Nephron progenitor cell (in vitro differentiated cells): ENCODE measurements around the gene UBE3C.

Source experiments
- DNase-seq: peaks from one replicate; pipeline ENCODE4 v3.0.0; 2021
- H3K27ac Mint-ChIP-seq: 2 replicates; pipeline ENCODE4 v1.8.0; 2021; ENCODE audit warnings: mild to moderate bottlenecking, moderate library complexity, mixed read lengths
- H3K27me3 Mint-ChIP-seq: 2 replicates; pipeline ENCODE4 v1.8.0; 2021; ENCODE audit warnings: mild to moderate bottlenecking, low read depth, mixed read lengths; ENCODE audit not compliant: poor library complexity
- H3K36me3 Mint-ChIP-seq: 2 replicates; pipeline ENCODE4 v1.8.0; 2021; ENCODE audit warnings: low read depth, mixed read lengths
- H3K4me1 Mint-ChIP-seq: 2 replicates; pipeline ENCODE4 v1.8.0; 2021; ENCODE audit warnings: mixed read lengths
- H3K4me3 Mint-ChIP-seq: 2 replicates; pipeline ENCODE4 v1.8.0; 2021; ENCODE audit warnings: mild to moderate bottlenecking, moderate library complexity, mixed read lengths
- H3K9me3 Mint-ChIP-seq: 2 replicates; pipeline ENCODE4 v1.8.0; 2021; ENCODE audit warnings: mild to moderate bottlenecking, moderate library complexity, mixed read lengths
- TF ChIP-seq, protein P1 (sequence below): fragments of 200-600 bp; sonication (generic); IDR thresholded peaks from 2 replicates; pipeline ENCODE4 v1.5.0; 2021; ENCODE audit warnings: antibody characterized with exemption

UBE3C gene

DNA sequence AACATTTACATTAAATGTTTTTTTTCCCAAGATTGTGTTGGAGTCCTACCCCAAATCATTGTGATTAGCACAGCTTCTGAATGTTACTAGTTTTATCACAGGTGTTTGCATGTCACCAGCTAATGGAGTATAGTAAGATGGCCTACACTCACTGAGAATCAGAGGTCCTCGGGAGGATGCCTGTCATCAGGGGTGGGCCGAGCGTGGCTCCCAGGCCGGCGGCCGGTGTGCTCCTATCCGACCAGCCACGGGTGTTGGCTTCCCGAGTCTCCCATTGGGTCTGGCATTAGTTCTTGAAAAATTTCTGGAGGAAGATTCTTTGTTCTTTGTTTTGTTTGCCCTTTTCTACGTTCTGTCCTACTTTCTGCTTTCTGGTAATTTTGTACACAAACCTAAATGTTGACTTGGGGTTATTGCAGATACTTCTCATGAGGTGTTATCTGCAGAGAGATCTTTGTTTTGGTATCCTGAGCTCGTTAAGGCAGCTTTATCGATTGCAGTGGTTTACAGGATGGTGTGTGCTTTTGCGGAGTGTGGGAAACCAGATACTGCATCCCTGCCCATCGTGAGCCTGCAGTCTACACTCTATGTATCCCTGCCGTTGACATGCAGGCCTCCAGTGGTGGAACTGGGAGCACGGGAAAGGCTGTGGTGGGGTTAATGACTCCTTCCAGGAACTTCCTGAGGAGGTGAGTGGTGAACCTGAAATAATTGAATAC is 130.8 kb downstream of the UBE3C start:
- H3K9me3 Mint-ChIP-seq, result no peaks in the 10 kb centered on the region
- peaks cover 26% of the 10 kb centered on the region for H3K4me1 Mint-ChIP-seq
- H3K27ac Mint-ChIP-seq, result no peak overlapping the region
- no peak for DNase-seq
- no peaks in the 10 kb centered on the region for H3K27me3 Mint-ChIP-seq
- TF ChIP-seq, protein P1, sequence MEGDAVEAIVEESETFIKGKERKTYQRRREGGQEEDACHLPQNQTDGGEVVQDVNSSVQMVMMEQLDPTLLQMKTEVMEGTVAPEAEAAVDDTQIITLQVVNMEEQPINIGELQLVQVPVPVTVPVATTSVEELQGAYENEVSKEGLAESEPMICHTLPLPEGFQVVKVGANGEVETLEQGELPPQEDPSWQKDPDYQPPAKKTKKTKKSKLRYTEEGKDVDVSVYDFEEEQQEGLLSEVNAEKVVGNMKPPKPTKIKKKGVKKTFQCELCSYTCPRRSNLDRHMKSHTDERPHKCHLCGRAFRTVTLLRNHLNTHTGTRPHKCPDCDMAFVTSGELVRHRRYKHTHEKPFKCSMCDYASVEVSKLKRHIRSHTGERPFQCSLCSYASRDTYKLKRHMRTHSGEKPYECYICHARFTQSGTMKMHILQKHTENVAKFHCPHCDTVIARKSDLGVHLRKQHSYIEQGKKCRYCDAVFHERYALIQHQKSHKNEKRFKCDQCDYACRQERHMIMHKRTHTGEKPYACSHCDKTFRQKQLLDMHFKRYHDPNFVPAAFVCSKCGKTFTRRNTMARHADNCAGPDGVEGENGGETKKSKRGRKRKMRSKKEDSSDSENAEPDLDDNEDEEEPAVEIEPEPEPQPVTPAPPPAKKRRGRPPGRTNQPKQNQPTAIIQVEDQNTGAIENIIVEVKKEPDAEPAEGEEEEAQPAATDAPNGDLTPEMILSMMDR, result no peak
- H3K36me3 Mint-ChIP-seq, result peaks cover 56% of the 10 kb centered on the region
- H3K4me3 Mint-ChIP-seq, result no peak overlapping the region

DNA sequence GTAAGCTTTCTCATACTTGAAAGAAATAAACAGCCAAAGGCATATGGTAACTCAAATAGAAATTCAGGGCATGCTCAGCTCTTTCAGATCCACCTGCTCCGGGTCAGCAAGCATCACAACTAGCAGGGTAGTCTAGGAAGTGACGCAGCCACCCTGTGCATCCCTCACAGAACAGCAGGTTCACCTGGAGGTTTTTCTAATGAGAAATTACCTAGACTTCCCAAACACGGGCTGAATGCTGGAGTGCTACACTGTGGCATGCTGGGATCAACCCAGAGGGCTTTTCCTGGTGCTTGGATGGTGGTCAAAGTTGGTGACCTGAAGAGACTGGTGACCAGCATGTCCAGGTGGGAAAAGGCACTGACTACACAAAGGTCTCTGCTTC is 131.3 kb downstream of the UBE3C start:
- Mint-ChIP-seq H3K9me3 (no peaks in the 10 kb centered on the region), H3K4me3 (no peak overlapping the region), H3K27me3 (no peaks in the 10 kb centered on the region), H3K4me1 (peaks cover 26% of the 10 kb centered on the region), H3K36me3 (peaks cover 52% of the 10 kb centered on the region), H3K27ac (no peak overlapping the region)
- DNase-seq, result no peak
- TF ChIP-seq, protein P1, result no peak

DNA sequence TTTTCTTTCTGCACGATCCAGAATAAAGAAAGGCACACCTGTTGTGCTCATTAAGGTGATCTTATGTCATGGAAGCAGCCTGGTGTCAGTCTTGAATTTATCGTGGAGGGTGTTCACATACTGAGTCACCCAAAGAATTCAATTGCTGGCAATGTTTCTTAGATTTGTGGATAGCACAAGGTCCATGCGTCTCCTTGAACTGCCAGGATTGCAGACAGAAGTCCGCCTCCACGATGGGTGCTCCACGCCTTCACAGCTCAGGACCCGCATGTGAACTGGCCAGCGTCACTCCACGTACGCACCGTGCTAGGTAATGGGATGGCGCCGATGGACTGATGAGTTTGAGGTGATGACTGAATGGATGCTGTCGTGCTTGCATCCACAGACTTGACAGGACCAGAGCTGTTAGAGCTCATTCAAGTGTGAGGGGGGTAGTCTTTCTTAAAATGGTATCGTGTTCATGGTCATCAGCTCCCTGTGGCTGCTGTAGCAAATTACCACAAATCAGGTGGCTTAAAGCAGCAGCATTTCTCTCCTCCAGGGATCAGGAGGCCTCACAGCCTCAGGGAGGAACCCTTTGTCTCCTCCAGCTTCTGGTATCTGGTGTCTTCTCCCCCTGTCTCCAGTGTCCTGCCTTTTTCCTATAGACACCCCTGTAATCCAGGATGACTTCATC is 132.7 kb downstream of the UBE3C start:
- Mint-ChIP-seq H3K4me1 (peaks cover 26% of the 10 kb centered on the region), H3K9me3 (no peaks in the 10 kb centered on the region)

DNA sequence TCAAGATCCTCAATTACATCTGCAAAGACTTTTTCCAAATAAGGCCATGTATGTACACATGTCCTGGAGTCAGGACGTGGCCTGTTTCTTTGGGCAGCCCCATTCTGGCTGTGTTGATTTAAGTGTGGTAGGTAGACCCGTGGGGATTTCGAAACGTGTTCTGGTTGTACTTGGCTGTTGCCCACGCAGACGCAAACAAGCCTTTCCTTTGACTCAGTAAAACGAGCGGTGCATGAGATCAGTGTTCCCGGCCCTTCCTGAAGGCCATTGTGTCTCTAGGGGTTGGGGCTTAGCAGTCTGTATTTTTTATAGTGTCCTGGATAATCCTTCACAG is 133.2 kb downstream of the UBE3C start:
- no peak for DNase-seq
- H3K27me3 Mint-ChIP-seq, result no peaks in the 10 kb centered on the region
- peak overlapping the region; percentile 44 for H3K4me3 Mint-ChIP-seq

More for the DNA sequence above, 132.7 kb downstream of the UBE3C start:
- TF ChIP-seq, protein P1, result no peak
- Mint-ChIP-seq H3K27ac (peak overlapping the region; percentile 84), H3K4me3 (peak overlapping the region; percentile 44), H3K36me3 (peaks cover 39% of the 10 kb centered on the region), H3K27me3 (no peaks in the 10 kb centered on the region)
- DNase-seq, result no peak

DNA sequence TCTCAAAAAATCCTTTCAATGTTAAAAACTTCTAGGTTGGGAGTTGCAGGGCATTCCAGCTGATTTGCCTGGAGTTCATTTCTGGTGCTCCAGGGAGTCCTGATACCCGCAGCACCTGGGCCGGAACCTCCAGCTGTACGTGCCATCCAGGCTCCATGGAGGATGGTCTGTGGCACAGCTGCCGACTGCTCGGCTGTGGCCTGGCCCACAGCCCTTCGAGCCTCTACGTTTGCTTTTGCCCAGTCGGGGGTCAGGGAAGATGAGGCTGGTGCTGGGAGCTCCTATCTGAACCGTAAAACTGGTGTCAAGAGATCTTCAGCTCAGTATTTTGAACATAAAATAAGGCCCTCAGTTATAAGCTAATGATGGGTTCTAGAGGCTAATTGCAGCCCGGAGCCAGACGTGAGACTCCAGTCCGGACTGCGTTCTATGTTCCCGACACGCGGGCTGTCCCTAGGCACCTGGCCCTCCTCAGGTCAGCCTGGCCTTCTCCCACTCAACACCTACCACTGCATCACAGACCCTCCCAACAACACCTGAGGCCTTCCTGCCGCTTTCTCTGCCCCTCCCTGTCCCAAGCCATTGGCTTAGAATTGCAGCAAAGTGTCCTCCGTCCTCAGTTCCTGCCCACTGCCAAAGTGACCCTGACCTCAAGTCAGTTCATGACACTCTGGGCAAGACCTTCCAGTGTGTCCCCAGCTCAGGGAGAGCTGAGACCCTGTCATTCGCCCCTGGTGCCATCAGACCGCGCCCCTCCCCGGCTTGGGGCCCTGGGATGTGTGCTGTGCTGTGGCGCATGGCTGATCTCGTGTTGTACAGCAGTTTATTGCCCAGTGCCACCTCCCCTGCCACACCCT is 133.9 kb downstream of the UBE3C start:
- Mint-ChIP-seq H3K4me1 (peaks cover 26% of the 10 kb centered on the region), H3K27ac (no peak overlapping the region)
- DNase-seq, result no peak

More for the DNA sequence above, 133.2 kb downstream of the UBE3C start:
- no peaks in the 10 kb centered on the region for H3K9me3 Mint-ChIP-seq
- H3K27ac Mint-ChIP-seq, result peak overlapping the region; percentile 84
- peaks cover 26% of the 10 kb centered on the region for H3K4me1 Mint-ChIP-seq
- H3K36me3 Mint-ChIP-seq, result peaks cover 37% of the 10 kb centered on the region
- TF ChIP-seq, protein P1, result no peak

More for the DNA sequence above, 133.9 kb downstream of the UBE3C start:
- Mint-ChIP-seq H3K9me3 (no peaks in the 10 kb centered on the region), H3K27me3 (no peaks in the 10 kb centered on the region), H3K36me3 (peaks cover 35% of the 10 kb centered on the region), H3K4me3 (no peak overlapping the region)
- TF ChIP-seq, protein P1, result no peak
